ENCODE data around the gene SHISA7. TPM values are rescaled to one million over a fixed set of nuclear protein-coding genes. Genes with fewer than 3 reads are reported as not detected.
"Not testable (repeated sequence)": the region's sequence is repeated elsewhere in the genome, so short reads cannot be mapped to it uniquely, and the experiment has no call there.

The SHISA7 gene
- polyA plus RNA-seq, 3 donors from 2014 or later, result not detected

DNA sequence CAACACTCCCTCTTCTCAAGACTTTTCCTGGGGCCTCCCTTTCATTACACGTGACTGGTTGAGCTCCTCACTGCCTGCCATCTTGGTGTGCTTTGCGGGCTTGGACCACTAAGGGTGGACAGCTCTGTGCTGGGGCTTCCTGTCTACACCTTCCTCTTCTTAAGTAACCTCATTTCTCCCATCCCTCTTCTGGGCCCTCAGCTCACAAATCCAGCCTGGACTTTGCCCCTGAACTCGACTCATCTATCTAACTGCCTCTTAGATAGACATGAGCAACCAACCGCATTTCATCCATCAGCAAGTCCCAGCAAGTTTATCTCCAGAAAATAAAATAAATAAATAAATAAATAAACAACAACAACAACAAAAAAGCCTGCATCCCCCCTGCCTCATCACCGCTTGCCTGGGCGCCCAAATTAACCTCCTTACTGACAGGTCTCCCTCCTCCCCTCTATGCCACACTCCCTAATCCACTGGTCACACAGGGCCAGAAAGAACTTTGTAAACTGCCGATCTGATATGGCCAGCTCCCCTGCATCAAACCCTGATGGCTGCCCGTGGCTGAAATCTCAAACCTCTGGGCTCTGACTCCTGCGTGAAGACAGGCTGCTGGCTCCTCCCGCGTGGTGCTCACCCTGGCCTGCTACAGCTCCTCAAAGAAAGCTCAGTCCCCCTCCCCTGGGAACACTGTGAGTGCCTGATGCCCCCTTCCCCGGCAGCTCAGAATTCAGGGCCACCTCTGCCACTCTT, 10.6 kb upstream of the SHISA7 start:
- H3K9me3 Mint-ChIP-seq, result no peaks in the 10 kb centered on the region
- no peak for DNase-seq
- peaks cover 6 to 14% of the 10 kb centered on the region in 2 donors for H3K4me1 Mint-ChIP-seq
- H3K27me3 Mint-ChIP-seq (ENCODE audit: low read depth in 3 of 3), result peaks cover 7 to 11% (median 8%) of the 10 kb centered on the region in 3 donors
- peak overlapping the region in 1 of 6 donors; percentile 50 for H3K27ac Mint-ChIP-seq
- H3K36me3 Mint-ChIP-seq, result peaks cover 0 to 10% (median 6%) of the 10 kb centered on the region in 3 donors
- peak overlapping the region in 4 of 5 donors; percentile 18 to 33 (median 26) for H3K4me3 Mint-ChIP-seq

DNA sequence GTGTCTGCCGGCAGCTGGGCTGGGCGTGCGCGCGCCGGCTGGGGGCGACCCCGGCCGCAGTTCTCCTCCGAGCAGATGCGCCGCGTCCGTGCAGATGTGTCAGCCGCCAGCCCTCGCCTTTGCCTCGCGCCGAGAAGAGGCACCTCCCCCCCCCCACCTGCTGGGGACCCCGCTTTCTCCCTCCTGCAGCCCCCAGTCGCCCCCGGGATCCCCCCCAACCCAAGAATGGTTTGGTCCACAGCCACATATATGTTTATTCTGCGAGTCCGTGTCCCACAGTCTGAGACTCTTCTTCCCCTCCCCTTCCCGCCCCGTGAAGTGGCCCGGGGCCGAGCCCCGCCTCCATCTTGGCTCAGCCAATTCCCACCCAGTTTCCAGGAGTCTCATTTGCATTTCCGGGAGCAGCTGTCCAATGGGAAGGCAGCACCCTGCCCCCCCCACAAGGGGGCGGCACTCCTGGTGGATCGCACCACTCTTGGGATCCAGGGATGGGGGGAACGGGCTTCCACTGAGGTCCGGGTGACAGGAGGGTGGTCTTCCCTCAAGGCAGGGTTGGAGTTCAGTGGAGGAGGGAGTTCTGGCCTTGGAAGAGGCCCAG, 9.7 kb upstream of the SHISA7 start:
- H3K9me3 Mint-ChIP-seq, result no peaks in the 10 kb centered on the region
- DNase-seq, result peak; percentile 31 to 44 (median 38)
- no peak overlapping the region for H3K27ac Mint-ChIP-seq

DNA sequence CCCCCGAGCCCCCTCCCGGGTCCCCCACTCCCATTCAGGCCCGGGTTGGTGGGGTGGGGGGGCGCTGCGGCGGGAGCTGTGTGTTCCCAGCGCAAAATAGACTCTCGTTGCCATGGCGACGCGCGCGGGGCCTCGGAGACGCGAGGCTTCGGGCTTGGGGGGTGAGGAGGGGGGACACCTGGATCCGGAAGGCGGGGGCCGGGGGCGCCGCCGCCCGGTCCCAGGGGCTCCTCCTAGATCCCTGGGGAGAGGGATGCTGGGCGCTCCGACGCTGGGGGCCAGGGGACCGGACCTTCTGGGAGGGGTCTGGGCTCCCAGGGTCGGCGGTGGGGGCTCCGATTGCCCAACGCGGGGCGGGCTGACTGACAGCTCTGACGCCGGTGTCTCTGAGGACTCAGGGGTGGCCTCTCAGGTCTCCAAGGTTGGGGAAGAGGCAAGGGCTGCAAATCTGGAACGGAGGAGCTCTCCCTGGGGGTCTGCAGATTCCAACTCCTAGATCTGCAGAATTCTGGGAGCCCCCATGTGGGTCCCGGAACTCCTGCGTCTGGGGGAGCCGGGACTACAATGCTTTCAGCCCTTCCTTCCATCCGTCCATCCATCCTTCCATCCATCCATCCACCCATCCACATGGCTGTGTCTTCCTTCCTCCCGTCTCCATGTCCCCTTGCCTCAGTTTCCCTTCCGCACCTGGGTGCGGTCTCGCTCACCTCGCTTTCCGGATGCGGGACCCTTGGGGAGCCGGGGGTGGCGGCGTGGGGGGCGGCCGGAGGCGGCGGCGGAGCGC, 9.1 kb upstream of the SHISA7 start:
- Mint-ChIP-seq H3K4me3 (peak overlapping the region in 1 of 5 donors; percentile 32), H3K4me1 (peaks cover 6 to 14% of the 10 kb centered on the region in 2 donors), H3K27ac (no peak overlapping the region), H3K36me3 (peaks cover 0 to 10% (median 6%) of the 10 kb centered on the region in 3 donors), H3K27me3 (ENCODE audit: low read depth in 3 of 3) (peaks cover 7 to 11% (median 8%) of the 10 kb centered on the region in 3 donors), H3K9me3 (no peaks in the 10 kb centered on the region)
- no peak for DNase-seq

More for the DNA sequence above, 9.7 kb upstream of the SHISA7 start:
- Mint-ChIP-seq H3K36me3 (peaks cover 0 to 10% (median 6%) of the 10 kb centered on the region in 3 donors), H3K4me1 (peaks cover 6 to 14% of the 10 kb centered on the region in 2 donors), H3K4me3 (peak overlapping the region in 1 of 5 donors; percentile 25), H3K27me3 (ENCODE audit: low read depth in 3 of 3) (peaks cover 7 to 11% (median 8%) of the 10 kb centered on the region in 3 donors)

DNA sequence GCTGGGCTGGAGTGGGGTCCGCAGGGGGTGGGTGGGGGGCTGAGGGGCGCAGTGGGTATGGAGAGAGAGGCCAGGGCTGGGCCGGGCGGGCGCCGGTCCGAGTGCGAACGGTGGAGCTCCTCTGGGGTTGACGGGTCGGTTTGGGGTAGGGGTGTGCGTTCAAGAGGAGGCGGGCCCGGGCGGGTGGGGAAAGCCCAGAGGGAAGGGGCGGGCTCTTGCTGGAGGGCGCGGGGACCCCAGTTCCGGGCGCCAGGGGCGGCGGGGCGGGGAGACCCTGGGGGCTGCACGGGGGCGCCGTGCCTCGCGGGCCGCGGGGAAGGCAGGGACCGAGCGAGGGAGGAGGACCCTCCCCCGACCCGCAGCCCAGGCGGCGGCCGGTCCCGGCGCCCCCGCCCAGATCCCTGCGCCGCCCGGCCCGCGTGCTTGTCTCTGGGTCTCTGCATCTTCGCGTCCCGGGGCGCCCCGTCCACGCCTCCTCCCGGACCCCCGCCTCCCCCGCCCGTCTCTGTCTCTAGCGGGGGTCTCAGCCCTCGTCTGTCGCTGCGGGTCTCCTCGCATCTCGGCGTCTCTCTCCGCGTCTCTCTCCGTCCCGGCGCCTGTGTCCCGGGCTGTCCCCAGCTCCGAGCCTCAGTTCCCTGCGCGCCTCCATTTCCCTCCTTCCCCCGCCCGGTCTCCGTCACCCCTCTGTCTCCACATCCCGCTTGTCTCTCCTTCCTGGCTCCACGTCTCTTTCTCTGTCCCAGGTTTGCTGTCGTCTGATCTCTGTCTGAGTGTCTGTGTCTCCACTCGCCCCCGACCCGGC, 8.3 kb upstream of the SHISA7 start:
- no peak for DNase-seq
- H3K27me3 Mint-ChIP-seq (ENCODE audit: low read depth in 3 of 3), result peaks cover 7 to 11% (median 8%) of the 10 kb centered on the region in 3 donors
- H3K4me1 Mint-ChIP-seq, result peaks cover 6 to 14% of the 10 kb centered on the region in 2 donors
- peaks cover 0 to 10% (median 6%) of the 10 kb centered on the region in 3 donors for H3K36me3 Mint-ChIP-seq
- H3K9me3 Mint-ChIP-seq, result no peaks in the 10 kb centered on the region
- peak overlapping the region in 4 of 5 donors; percentile 17 to 63 (median 34) for H3K4me3 Mint-ChIP-seq
- no peak overlapping the region for H3K27ac Mint-ChIP-seq

DNA sequence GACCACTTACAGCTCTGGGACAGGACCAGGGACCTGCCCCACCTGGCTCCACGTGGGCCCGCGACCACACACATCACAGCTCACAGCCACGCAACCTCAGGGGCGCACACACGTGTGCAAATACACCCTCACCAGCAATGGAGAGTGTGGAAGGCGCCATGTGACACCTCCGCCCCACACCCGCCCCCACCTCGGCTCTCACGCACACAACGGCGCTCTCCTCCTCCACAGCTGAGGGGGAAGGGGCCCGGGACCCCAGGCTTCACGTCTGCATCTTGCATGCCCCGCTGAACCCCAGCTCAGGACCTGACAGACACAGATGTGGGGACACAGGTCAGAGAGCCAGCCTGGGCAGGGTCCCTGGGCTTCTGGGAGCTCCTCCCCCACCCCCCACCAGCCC, 6.4 kb upstream of the SHISA7 start:
- peaks cover 0 to 10% (median 6%) of the 10 kb centered on the region in 3 donors for H3K36me3 Mint-ChIP-seq
- peaks cover 9 to 15% (median 15%) of the 10 kb centered on the region in 3 donors for H3K27me3 Mint-ChIP-seq (ENCODE audit: low read depth in 3 of 3)
- DNase-seq, result no peak
- no peak overlapping the region for H3K27ac Mint-ChIP-seq
- no peak overlapping the region for H3K4me3 Mint-ChIP-seq
- H3K4me1 Mint-ChIP-seq, result peaks cover 6 to 14% of the 10 kb centered on the region in 2 donors
- H3K9me3 Mint-ChIP-seq, result peaks cover 0 to 2% (median 0%) of the 10 kb centered on the region in 6 donors

DNA sequence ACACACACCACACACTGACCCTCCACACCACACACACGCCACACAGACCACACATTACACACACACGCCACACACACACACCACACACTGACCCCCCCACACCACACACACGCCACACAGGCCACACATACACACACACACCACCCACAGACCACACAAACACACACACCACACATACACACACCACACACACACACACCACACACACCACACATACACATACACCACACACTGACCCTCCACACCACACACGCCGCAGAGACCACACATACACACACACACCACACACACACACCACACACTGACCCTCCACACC, 5.0 kb upstream of the SHISA7 start:
- not testable (repeated sequence) for H3K27ac Mint-ChIP-seq, H3K4me3 Mint-ChIP-seq, H3K36me3 Mint-ChIP-seq, H3K9me3 Mint-ChIP-seq, DNase-seq
- H3K27me3 Mint-ChIP-seq (ENCODE audit: low read depth in 3 of 3), result peaks cover 13 to 22% (median 21%) of the 10 kb centered on the region in 3 donors
- peaks cover 6 to 11% of the 10 kb centered on the region in 2 donors for H3K4me1 Mint-ChIP-seq

DNA sequence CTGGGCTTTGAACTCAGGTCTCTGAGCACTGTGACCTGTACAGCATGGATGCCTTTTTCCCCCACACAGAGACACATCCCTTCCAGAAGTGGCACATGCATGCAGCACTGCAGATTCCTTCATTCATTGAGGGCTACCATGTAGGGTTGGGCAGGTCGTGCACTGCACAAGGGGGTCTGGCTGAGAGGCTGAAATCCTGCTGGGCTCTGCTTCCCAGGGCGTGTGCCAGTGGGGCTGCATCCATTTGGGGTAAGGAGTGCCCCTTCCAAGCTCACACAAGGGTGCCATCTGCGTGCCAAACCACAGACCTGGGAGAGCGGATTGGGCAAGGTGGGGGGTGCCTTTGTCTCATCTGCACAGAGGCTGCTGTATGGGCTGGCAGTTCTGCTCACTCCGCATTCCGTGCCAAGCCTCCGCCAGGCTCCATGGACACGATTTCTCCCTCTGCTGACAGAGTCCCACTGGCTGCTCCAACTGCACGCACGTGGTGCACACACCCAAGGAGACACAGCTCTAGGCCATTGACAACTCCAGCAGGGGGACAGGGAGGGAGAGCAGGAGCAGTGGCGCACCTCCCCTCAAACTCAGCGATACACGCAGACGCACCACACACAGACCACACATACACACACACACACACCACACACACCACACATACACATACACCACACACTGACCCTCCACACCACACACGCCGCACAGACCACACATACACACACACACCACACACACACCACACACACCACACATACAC, 4.5 kb upstream of the SHISA7 start:
- DNase-seq, result no peak
- H3K36me3 Mint-ChIP-seq, result peaks cover 0 to 3% (median 0%) of the 10 kb centered on the region in 3 donors
- H3K9me3 Mint-ChIP-seq, result peaks cover 0 to 2% (median 0%) of the 10 kb centered on the region in 6 donors
- H3K27me3 Mint-ChIP-seq (ENCODE audit: low read depth in 3 of 3), result peaks cover 14 to 24% (median 20%) of the 10 kb centered on the region in 3 donors
- H3K4me3 Mint-ChIP-seq, result no peak overlapping the region
- peaks cover 6 to 11% of the 10 kb centered on the region in 2 donors for H3K4me1 Mint-ChIP-seq
- no peak overlapping the region for H3K27ac Mint-ChIP-seq

DNA sequence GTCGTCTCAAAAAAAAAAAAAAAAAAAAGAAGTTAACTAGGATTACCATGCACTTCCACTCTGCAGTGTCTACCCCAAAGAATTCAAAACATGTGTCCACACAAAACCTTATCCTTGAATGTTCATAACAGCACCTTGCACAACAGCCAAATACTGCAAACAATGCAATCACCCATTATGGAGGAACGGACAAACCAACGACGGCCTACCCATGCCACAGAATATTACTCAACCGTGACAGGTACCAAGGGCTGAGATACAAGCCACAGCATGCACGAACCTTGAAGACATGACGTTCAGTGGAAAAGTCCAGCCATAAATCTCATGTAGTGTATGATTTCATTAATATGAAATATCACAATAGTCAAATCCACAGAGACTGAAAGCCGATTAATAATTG, 3.0 kb upstream of the SHISA7 start:
- H3K27me3 Mint-ChIP-seq (ENCODE audit: low read depth in 3 of 3), result peaks cover 20 to 30% (median 27%) of the 10 kb centered on the region in 3 donors
- peaks cover 0 to 4% (median 3%) of the 10 kb centered on the region in 3 donors for H3K36me3 Mint-ChIP-seq
- H3K27ac Mint-ChIP-seq, result no peak overlapping the region
- DNase-seq, result no peak
- H3K9me3 Mint-ChIP-seq, result peaks cover 0 to 2% (median 0%) of the 10 kb centered on the region in 6 donors
- no peak overlapping the region for H3K4me3 Mint-ChIP-seq
- peaks cover 13 to 14% of the 10 kb centered on the region in 2 donors for H3K4me1 Mint-ChIP-seq

DNA sequence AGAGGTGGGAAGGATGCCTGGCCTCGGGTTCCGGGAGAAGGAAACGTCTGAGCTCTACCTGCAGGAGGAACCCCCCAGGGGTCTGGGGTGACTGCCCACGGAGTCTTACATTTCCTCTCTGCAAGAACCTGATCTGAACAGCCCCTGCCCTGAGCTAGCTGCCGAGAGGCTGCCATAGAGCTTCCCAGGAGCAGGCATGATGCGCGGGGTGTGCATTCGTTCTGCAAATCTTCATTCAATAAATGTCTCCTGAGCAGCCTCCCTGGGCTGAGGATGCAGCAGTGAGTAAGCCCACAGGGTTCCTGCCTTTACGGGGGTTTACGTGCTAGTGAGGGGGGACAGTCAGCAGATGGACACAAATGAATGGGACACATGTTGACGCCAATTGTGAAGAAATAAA, 1.5 kb upstream of the SHISA7 start:
- Mint-ChIP-seq H3K4me3 (peak overlapping the region in 1 of 5 donors; percentile 38), H3K36me3 (peaks cover 0 to 4% (median 3%) of the 10 kb centered on the region in 3 donors), H3K27ac (no peak overlapping the region), H3K4me1 (peaks cover 16 to 18% of the 10 kb centered on the region in 2 donors), H3K9me3 (peaks cover 0 to 2% (median 0%) of the 10 kb centered on the region in 6 donors), H3K27me3 (ENCODE audit: low read depth in 3 of 3) (peaks cover 20 to 40% (median 33%) of the 10 kb centered on the region in 3 donors)
- no peak for DNase-seq

DNA sequence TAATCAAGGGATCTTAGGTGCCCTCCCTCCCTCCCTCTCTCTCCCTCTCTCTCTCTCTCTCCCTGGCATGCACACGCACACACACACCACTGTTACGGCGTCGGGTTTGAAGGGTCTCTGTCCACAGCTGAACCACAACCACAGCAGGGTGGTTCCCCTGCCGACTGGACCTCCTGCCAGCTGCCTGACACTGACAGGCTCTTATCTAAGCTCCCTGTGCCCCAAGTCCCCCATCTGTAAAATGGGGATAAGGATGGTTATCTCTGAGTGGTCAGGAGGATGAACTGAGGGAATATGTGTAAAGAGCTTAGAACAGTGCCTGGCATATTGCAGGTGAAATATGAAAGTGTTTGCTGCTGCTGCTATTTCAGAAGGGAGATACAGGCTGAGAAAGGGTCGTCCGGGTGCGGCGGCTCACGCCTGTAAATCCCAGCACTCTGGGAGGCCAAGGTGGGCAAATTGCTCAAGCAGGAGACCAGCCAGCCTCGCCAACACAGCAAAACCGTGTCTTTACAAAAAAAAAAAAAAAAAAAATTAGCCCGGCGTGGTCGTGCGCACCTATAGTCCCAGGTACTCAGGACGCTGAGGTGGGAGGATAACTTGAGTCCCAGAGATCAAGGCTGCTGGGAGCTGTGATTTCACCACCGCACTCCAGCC, 852 bp upstream of the SHISA7 start:
- H3K4me1 Mint-ChIP-seq, result peaks cover 16 to 18% of the 10 kb centered on the region in 2 donors
- no peak overlapping the region for H3K4me3 Mint-ChIP-seq
- H3K27ac Mint-ChIP-seq, result peak overlapping the region in 1 of 6 donors; percentile 69

DNA sequence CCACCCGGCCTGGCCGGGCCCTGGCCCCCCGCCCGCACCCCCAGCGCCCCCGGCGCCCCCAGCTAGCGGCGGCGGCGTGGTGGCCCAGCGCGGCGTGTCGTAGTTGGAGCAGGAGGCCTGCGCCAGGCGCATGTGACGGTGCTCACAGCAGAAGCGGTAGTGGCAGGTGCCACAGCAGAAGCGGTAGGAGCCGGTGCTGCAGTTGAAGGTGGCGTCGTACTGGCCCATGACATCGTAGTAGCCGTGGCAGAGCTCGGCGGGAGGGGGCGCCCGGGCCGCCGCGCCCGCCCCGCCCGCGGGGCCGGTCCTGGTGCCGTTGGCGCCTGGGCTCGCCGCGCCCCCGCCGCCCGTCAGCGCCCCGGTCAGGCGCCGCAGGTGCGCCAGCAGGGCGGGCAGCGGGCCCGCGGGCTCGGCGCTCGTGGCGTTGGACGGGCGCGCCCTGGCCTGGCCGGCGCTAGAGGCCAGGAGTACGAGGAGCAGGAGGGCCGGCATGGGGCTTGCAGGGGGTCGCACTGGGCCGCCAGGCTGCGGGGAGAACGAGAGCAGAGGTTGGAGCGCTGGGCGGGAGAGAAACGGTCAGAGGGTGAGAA, 633 bp downstream of the SHISA7 start:
- Mint-ChIP-seq H3K4me1 (peaks cover 16 to 18% of the 10 kb centered on the region in 2 donors), H3K36me3 (peaks cover 0 to 4% (median 3%) of the 10 kb centered on the region in 3 donors), H3K4me3 (no peak overlapping the region), H3K27me3 (ENCODE audit: low read depth in 3 of 3) (peaks cover 22 to 51% (median 33%) of the 10 kb centered on the region in 3 donors), H3K27ac (no peak overlapping the region), H3K9me3 (peaks cover 0 to 2% (median 0%) of the 10 kb centered on the region in 6 donors)
- DNase-seq, result no peak

More for the DNA sequence above, 852 bp upstream of the SHISA7 start:
- no peak for DNase-seq
- Mint-ChIP-seq H3K9me3 (peaks cover 0 to 2% (median 0%) of the 10 kb centered on the region in 6 donors), H3K27me3 (ENCODE audit: low read depth in 3 of 3) (peaks cover 22 to 46% (median 33%) of the 10 kb centered on the region in 3 donors), H3K36me3 (peaks cover 0 to 4% (median 3%) of the 10 kb centered on the region in 3 donors)
